Caco-2 (cell line): Measurements from ENCODE around the gene SULT2B1. TPM values are rescaled to one million over a fixed set of nuclear protein-coding genes. Genes with fewer than 3 reads are reported as not detected.
A peak's percentile ranks its signal among the peaks of the same experiment; 100 is the strongest.

Source experiments
- BruUV-seq: library from RNA; stranded (reverse); fragments of 400-500 nt; replicated peaks from 2 replicates; lab custom pipeline; 2021; lab: Mats Ljungman, UMichigan
- CTCF ChIA-PET: fragments of 300-600 bp; sonication (Branson Sonifier 250); formaldehyde crosslinking; loops from one replicate; lab custom pipeline; 2022; ENCODE audit warnings: antibody characterized with exemption; lab: Charles Lee
- POLR2A ChIA-PET: fragments of 300-600 bp; sonication (Branson Sonifier 250); formaldehyde crosslinking; loops from one replicate; lab custom pipeline; 2022; ENCODE audit warnings: antibody characterized with exemption; lab: Charles Lee
- DNase-seq, 2 experiments: peaks; one replicate each; pipeline versions ENCODE4 v3.0.0 to v3.0.0-alpha.2; 2020 to 2022
- H3K27me3 ChIP-seq: replicated peaks from 2 replicates; pipeline ENCODE4 v1.6.0; 2011; ENCODE audit warnings: low read length; ENCODE audit not compliant: control insufficient read depth, insufficient read depth
- H3K36me3 ChIP-seq: 2 replicates; pipeline ENCODE4 v1.5.1; 2011; ENCODE audit warnings: low read length; ENCODE audit not compliant: control insufficient read depth, insufficient read depth
- H3K4me1 ChIP-seq: fragments of 250-450 bp; sonication (Bioruptor Pico); 2 replicates; pipeline ENCODE4 v1.5.1; 2020; ENCODE audit warnings: mild to moderate bottlenecking
- H3K4me3 ChIP-seq: 2 replicates; pipeline ENCODE4 v1.5.1; 2011; ENCODE audit warnings: low read depth, mild to moderate bottlenecking, control low read depth, low read length
- H3K9me3 ChIP-seq: fragments of 250-450 bp; sonication (Bioruptor Pico); 2 replicates; pipeline ENCODE4 v1.5.1; 2020; ENCODE audit warnings: mild to moderate bottlenecking, moderate library complexity
- H3K27ac Mint-ChIP-seq: one replicate; pipeline ENCODE4 v1.8.0; 2022; ENCODE audit warnings: mixed read lengths; ENCODE audit not compliant: unreplicated experiment
- H3K27me3 Mint-ChIP-seq: one replicate; pipeline ENCODE4 v1.8.0; 2022; ENCODE audit warnings: mixed read lengths; ENCODE audit not compliant: insufficient read depth, unreplicated experiment
- H3K36me3 Mint-ChIP-seq: one replicate; pipeline ENCODE4 v1.8.0; 2022; ENCODE audit warnings: mild to moderate bottlenecking, mixed read lengths; ENCODE audit not compliant: insufficient read depth, unreplicated experiment
- H3K4me1 Mint-ChIP-seq: one replicate; pipeline ENCODE4 v1.8.0; 2022; ENCODE audit warnings: low read depth, mixed read lengths; ENCODE audit not compliant: unreplicated experiment
- H3K4me3 Mint-ChIP-seq: one replicate; pipeline ENCODE4 v1.8.0; 2022; ENCODE audit warnings: mild to moderate bottlenecking, moderate library complexity, mixed read lengths; ENCODE audit not compliant: unreplicated experiment
- H3K9me3 Mint-ChIP-seq: one replicate; pipeline ENCODE4 v1.8.0; 2022; ENCODE audit warnings: mixed read lengths; ENCODE audit not compliant: unreplicated experiment
- CTCF ChIP-seq, 2 experiments: fragments of 200-600 bp in 1 of 2; IDR thresholded peaks; 1 replicate in 1 of 2; 2 replicates in 1 of 2; pipeline versions ENCODE4 v1.5.1 to v1.8.0; 2011 to 2022; ENCODE audit warnings: antibody characterized with exemption in 1 of 2, control low read depth in 1 of 2, inconsistent platforms in 1 of 2, low read depth in 1 of 2, low read length in 1 of 2, mild to moderate bottlenecking in 1 of 2, moderate library complexity in 1 of 2; ENCODE audit not compliant: insufficient read depth in 1 of 2, severe bottlenecking in 1 of 2, unreplicated experiment in 1 of 2
- intact Hi-C: fragments of 100-400 bp; cut with micrococcal nuclease; formaldehyde crosslinking; loops from one replicate; pipeline ENCODE4 v1.10.0; 2022; ENCODE audit not compliant: unreplicated experiment
- total RNA-seq: library from RNA; stranded (reverse); gene quantifications from 2 replicates; pipeline ENCODE4 v1.2.3, GENCODE V29; 2022

Gene SULT2B1
- total RNA-seq, 1 experiment from 2014 or later: 1.4 TPM

GRCh38 chr19:48606463-48607358 is 54.7 kb downstream of the SULT2B1 start, which contains the start of gene SPACA4:
TSS of gene SPACA4 (plus strand) at chr19:48606742. CDS start at chr19:48606979, 237 bp downstream.
- Histone ChIP-seq H3K36me3 (no peaks in the 10 kb centered on the region), H3K9me3 (no peaks in the 10 kb centered on the region), H3K4me1 (peaks cover 7% of the 10 kb centered on the region), H3K27me3 (no peaks in the 10 kb centered on the region), H3K4me3 (no peak within 1 kb of the TSS)
- ChIA-PET POLR2A (no interaction called here), CTCF (interaction anchor here (0.6 to 1.3 kb wide), 4 partner anchors 18 to 792 kb away, joined by 3 to 9 read pairs (median 4); no protein-coding TSS in a partner anchor)
- DNase-seq: no peak
- H3K4me1 Mint-ChIP-seq: peaks cover 12% of the 10 kb centered on the region
- no peaks in the 10 kb centered on the region for H3K27me3 Mint-ChIP-seq
- no peaks in the 10 kb centered on the region for H3K9me3 Mint-ChIP-seq
- peaks cover 25% of the 10 kb centered on the region for H3K36me3 Mint-ChIP-seq
- TF ChIP-seq CTCF (IDR thresholded peaks at IDR 0.05; ENCODE audit: insufficient read depth in 1 of 2, low read depth in 1 of 2, low read length in 1 of 2, severe bottlenecking in 1 of 2, unreplicated experiment in 1 of 2): no peak
- H3K4me3 Mint-ChIP-seq: no peak within 1 kb of the TSS
- no TSS peak for BruUV-seq
- intact Hi-C loops: no loop called here
- H3K27ac Mint-ChIP-seq: peak within 1 kb of the TSS; percentile 24

GRCh38 chr19:48607359-48607755 is 55.4 kb downstream of the SULT2B1 start:
- ChIA-PET CTCF (interaction anchor here (1.2 kb wide), 1 partner anchor 105 kb away, joined by 5 read pairs; no protein-coding TSS in a partner anchor), POLR2A (no interaction called here)
- Mint-ChIP-seq H3K27me3 (no peaks in the 10 kb centered on the region), H3K27ac (peak overlapping the region; percentile 24), H3K36me3 (peaks cover 30% of the 10 kb centered on the region), H3K9me3 (no peaks in the 10 kb centered on the region), H3K4me1 (peaks cover 5% of the 10 kb centered on the region), H3K4me3 (no peak overlapping the region)
- no TSS peak for BruUV-seq
- no peaks in the 10 kb centered on the region for H3K9me3 ChIP-seq
- peaks cover under 1% of the 10 kb centered on the region; the same call in 1 of the 2 replicates for H3K4me1 ChIP-seq
- TF ChIP-seq CTCF (IDR thresholded peaks at IDR 0.05; ENCODE audit: insufficient read depth in 1 of 2, low read depth in 1 of 2, low read length in 1 of 2, severe bottlenecking in 1 of 2, unreplicated experiment in 1 of 2): no peak
- H3K4me3 ChIP-seq: no peak overlapping the region
- no peaks in the 10 kb centered on the region for H3K36me3 ChIP-seq
- no peak for DNase-seq
- intact Hi-C loops: no loop called here
- H3K27me3 ChIP-seq: no peaks in the 10 kb centered on the region

- Histone ChIP-seq H3K36me3 (no peaks in the 10 kb centered on the region), H3K4me1 (no peaks in the 10 kb centered on the region), H3K9me3 (no peaks in the 10 kb centered on the region), H3K4me3 (no peak overlapping the region), H3K27me3 (no peaks in the 10 kb centered on the region)
- peaks cover 7% of the 10 kb centered on the region for H3K4me1 Mint-ChIP-seq
- CTCF ChIA-PET: interaction anchor here (0.5 to 1.8 kb wide), 19 partner anchors 10 to 254 kb away, joined by 3 to 18 read pairs (median 5); partner anchors contain the start of genes GRIN2D, KDELR1, RPL18 and SPHK2
- intact Hi-C loops: loop anchor here (1.0 kb wide), 1 partner anchor 20 kb away; no protein-coding TSS in a partner anchor
- peaks cover 44% of the 10 kb centered on the region for H3K36me3 Mint-ChIP-seq
- TF ChIP-seq CTCF (IDR thresholded peaks at IDR 0.05; ENCODE audit: insufficient read depth in 1 of 2, low read depth in 1 of 2, low read length in 1 of 2, severe bottlenecking in 1 of 2, unreplicated experiment in 1 of 2): peak; percentile 82 to 86
- H3K9me3 Mint-ChIP-seq: no peaks in the 10 kb centered on the region
- H3K4me3 Mint-ChIP-seq: peak overlapping the region; percentile 54
- DNase-seq: peak in 1 of 2 experiments; percentile 70
- H3K27me3 Mint-ChIP-seq: no peaks in the 10 kb centered on the region
- POLR2A ChIA-PET: interaction anchor here (1.0 to 2.3 kb wide), 3 partner anchors 10 to 116 kb away, joined by 3 to 16 read pairs (median 4); partner anchors contain the start of genes RPL18 and SPHK2
- no peak overlapping the region for H3K27ac Mint-ChIP-seq
- no TSS peak for BruUV-seq
Measured at GRCh38 chr19:48608798-48609263, 56.9 kb downstream of the SULT2B1 start.
